ENCODE measurements around the gene DNAH6.

Gene DNAH6

GRCh38 chr2:84805250-84805958, 289.1 kb downstream of the DNAH6 start:
- no peaks in the 10 kb centered on the region for H3K27me3 ChIP-seq (ENCODE audit: low read depth, low read length)

GRCh38 chr2:84807063-84807485, 290.8 kb downstream of the DNAH6 start:
- TF ChIP-seq EZH2phosphoT487 (IDR thresholded peaks at IDR 0.05; ENCODE audit: low read depth) (no peak), CTCF (IDR thresholded peaks at IDR 0.05; ENCODE audit: low read depth, low read length) (no peak)
- H3K4me1 ChIP-seq (ENCODE audit: low read length), result 0 out of 2 replicates have a peak, but pooled peaks cover 8% of the 10 kb centered on the region
- H3K4me3 ChIP-seq (ENCODE audit: low read length), result no peak overlapping the region
- H3K27ac ChIP-seq (ENCODE audit: low read length), result no peak overlapping the region
- H3K27me3 ChIP-seq (ENCODE audit: low read depth, low read length), result no peaks in the 10 kb centered on the region
- no peaks in the 10 kb centered on the region for H3K9me3 ChIP-seq (ENCODE audit: insufficient read depth, low read length)
- no peaks in the 10 kb centered on the region for H3K79me2 ChIP-seq (ENCODE audit: low read length)
- no peak overlapping the region for H3K9ac ChIP-seq (ENCODE audit: low read length)
- no peaks in the 10 kb centered on the region for H3K36me3 ChIP-seq (replicated peaks; ENCODE audit: low read depth, low read length)
- no peak overlapping the region for H2AFZ ChIP-seq (ENCODE audit: low read depth, low read length)
- no peaks in the 10 kb centered on the region for H4K20me1 ChIP-seq (ENCODE audit: insufficient read depth, low read length)
- no peak overlapping the region for H3K4me2 ChIP-seq (ENCODE audit: low read length)

More at GRCh38 chr2:84805250-84805958, 289.1 kb downstream of the DNAH6 start:
- no peak overlapping the region for H3K9ac ChIP-seq (ENCODE audit: low read length)
- TF ChIP-seq CTCF (IDR thresholded peaks at IDR 0.05; ENCODE audit: low read depth, low read length) (no peak), EZH2phosphoT487 (IDR thresholded peaks at IDR 0.05; ENCODE audit: low read depth) (no peak)
- no peak overlapping the region for H3K27ac ChIP-seq (ENCODE audit: low read length)
- no peak overlapping the region for H3K4me3 ChIP-seq (ENCODE audit: low read length)
- no peak overlapping the region for H2AFZ ChIP-seq (ENCODE audit: low read depth, low read length)
- no peaks in the 10 kb centered on the region for H3K9me3 ChIP-seq (ENCODE audit: insufficient read depth, low read length)
- no peaks in the 10 kb centered on the region for H3K79me2 ChIP-seq (ENCODE audit: low read length)
- no peaks in the 10 kb centered on the region for H4K20me1 ChIP-seq (ENCODE audit: insufficient read depth, low read length)
- no peak overlapping the region for H3K4me2 ChIP-seq (ENCODE audit: low read length)
- H3K36me3 ChIP-seq (replicated peaks; ENCODE audit: low read depth, low read length), result no peaks in the 10 kb centered on the region
- peaks cover 11% of the 10 kb centered on the region for H3K4me1 ChIP-seq (ENCODE audit: low read length)

- H2AFZ ChIP-seq (ENCODE audit: low read depth, low read length), result no peak overlapping the region
- H3K4me3 ChIP-seq (ENCODE audit: low read length), result no peak overlapping the region
- H4K20me1 ChIP-seq (ENCODE audit: insufficient read depth, low read length), result no peaks in the 10 kb centered on the region
- H3K27me3 ChIP-seq (ENCODE audit: low read depth, low read length), result no peaks in the 10 kb centered on the region
- H3K4me1 ChIP-seq (ENCODE audit: low read length), result 0 out of 2 replicates have a peak, but pooled peaks cover 8% of the 10 kb centered on the region
- H3K4me2 ChIP-seq (ENCODE audit: low read length), result no peak overlapping the region
- H3K9me3 ChIP-seq (ENCODE audit: insufficient read depth, low read length), result no peaks in the 10 kb centered on the region
- H3K9ac ChIP-seq (ENCODE audit: low read length), result no peak overlapping the region
- no peak overlapping the region for H3K27ac ChIP-seq (ENCODE audit: low read length)
- no peaks in the 10 kb centered on the region for H3K79me2 ChIP-seq (ENCODE audit: low read length)
- no peak for TF ChIP-seq EZH2phosphoT487 (IDR thresholded peaks at IDR 0.05; ENCODE audit: low read depth)
- TF ChIP-seq CTCF (IDR thresholded peaks at IDR 0.05; ENCODE audit: low read depth, low read length), result no peak
- no peaks in the 10 kb centered on the region for H3K36me3 ChIP-seq (replicated peaks; ENCODE audit: low read depth, low read length)
These were observed 292.0 kb downstream of the DNAH6 start for GRCh38 chr2:84808279-84808678.

GRCh38 chr2:84811839-84812431, 295.6 kb downstream of the DNAH6 start:
- Histone ChIP-seq H2AFZ (ENCODE audit: low read depth, low read length) (no peak overlapping the region), H3K4me1 (ENCODE audit: low read length) (peaks cover 30% of the 10 kb centered on the region), H3K27me3 (ENCODE audit: low read depth, low read length) (no peaks in the 10 kb centered on the region), H3K9me3 (ENCODE audit: insufficient read depth, low read length) (no peaks in the 10 kb centered on the region), H3K36me3 (replicated peaks; ENCODE audit: low read depth, low read length) (no peaks in the 10 kb centered on the region), H3K27ac (ENCODE audit: low read length) (no peak overlapping the region), H3K9ac (ENCODE audit: low read length) (no peak overlapping the region), H3K79me2 (ENCODE audit: low read length) (no peaks in the 10 kb centered on the region), H3K4me2 (ENCODE audit: low read length) (no peak overlapping the region), H4K20me1 (ENCODE audit: insufficient read depth, low read length) (no peaks in the 10 kb centered on the region), H3K4me3 (ENCODE audit: low read length) (no peak overlapping the region)
- TF ChIP-seq EZH2phosphoT487 (IDR thresholded peaks at IDR 0.05; ENCODE audit: low read depth) (no peak), CTCF (IDR thresholded peaks at IDR 0.05; ENCODE audit: low read depth, low read length) (no peak)

All from OCI-LY3 (cell line).